ENCODE results near the gene MAN2A2.

Gene MAN2A2

GRCh38 chr15:90947577-90948357 lies 44.7 kb downstream of the MAN2A2 start:
- DNase-seq = no peak

GRCh38 chr15:90948506-90948905 lies 45.4 kb downstream of the MAN2A2 start:
- no peak for DNase-seq

- no peak for DNase-seq
These were observed 47.0 kb downstream of the MAN2A2 start for GRCh38 chr15:90949979-90950675.

GRCh38 chr15:90950676-90951075 lies 47.6 kb downstream of the MAN2A2 start:
- no peak for DNase-seq

- no peak for DNase-seq
These were observed 50.0 kb downstream of the MAN2A2 start for GRCh38 chr15:90952901-90953677.

GRCh38 chr15:90953947-90954711 lies 51.0 kb downstream of the MAN2A2 start:
- DNase-seq = no peak

- DNase-seq = peak; percentile 82
These were observed 51.9 kb downstream of the MAN2A2 start, which contains the start of gene RCCD1 for GRCh38 chr15:90954712-90955623. RCCD1 (plus strand) TSS chr15:90954884; CDS start chr15:90956735, 1,851 bp downstream.

- DNase-seq = peak; percentile 1
These were observed 52.6 kb downstream of the MAN2A2 start for GRCh38 chr15:90955624-90956273.

GRCh38 chr15:90956274-90957030 lies 53.4 kb downstream of the MAN2A2 start:
- peak; percentile 5 for DNase-seq

GRCh38 chr15:90957031-90957790 lies 54.1 kb downstream of the MAN2A2 start:
- DNase-seq = no peak

- no peak for DNase-seq
These were observed 54.7 kb downstream of the MAN2A2 start for GRCh38 chr15:90957791-90958190.

GRCh38 chr15:90959028-90959595 lies 56.0 kb downstream of the MAN2A2 start:
- no peak for DNase-seq

- DNase-seq = no peak
These were observed 56.8 kb downstream of the MAN2A2 start for GRCh38 chr15:90959894-90960293.

GRCh38 chr15:90960298-90961091 lies 57.4 kb downstream of the MAN2A2 start:
- no peak for DNase-seq

GRCh38 chr15:90962021-90962420 lies 58.9 kb downstream of the MAN2A2 start:
- DNase-seq = no peak

- no peak for DNase-seq
These were observed 63.2 kb downstream of the MAN2A2 start for GRCh38 chr15:90966262-90966661.

GRCh38 chr15:90967206-90967605 lies 64.1 kb downstream of the MAN2A2 start:
- DNase-seq = no peak

GRCh38 chr15:90968434-90968833 lies 65.3 kb downstream of the MAN2A2 start:
- no peak for DNase-seq
